K562 (cell line): ENCODE data around the gene CDKN2C. TPM values are rescaled to one million over a fixed set of nuclear protein-coding genes. Genes with fewer than 3 reads are reported as not detected.

Experiments used
- BMI1 ChIP-seq: fragments of 150-350 bp; IDR thresholded peaks from 2 replicates; pipeline ENCODE4 v1.6.1; 2014; ENCODE audit warnings: low read length
- CSDE1 ChIP-seq, 2 experiments: fragments of 450-650 bp; IDR thresholded peaks; 2 replicates each; pipeline ENCODE4 v1.6.1; 2016; ENCODE audit warnings: mild to moderate bottlenecking in 1 of 2
- FOXK2 ChIP-seq, 2 experiments: fragments of 450-650 bp; IDR thresholded peaks in 1 of 2; conservative IDR thresholded peaks in 1 of 2; 2 replicates each; pipeline ENCODE4 v1.6.1; 2016; ENCODE audit warnings: low read depth in 2 of 2, mild to moderate bottlenecking in 1 of 2
- GATA2 ChIP-seq: sonication (generic); formaldehyde crosslinking; IDR thresholded peaks from 2 replicates; pipeline ENCODE4 v1.4.0; 2020; ENCODE audit warnings: mild to moderate bottlenecking, missing genetic modification reagents
- HDAC2 ChIP-seq: fragments of 450-650 bp; IDR thresholded peaks from 2 replicates; pipeline ENCODE4 v1.6.1; 2016; ENCODE audit warnings: mild to moderate bottlenecking
- NCOA1 ChIP-seq: fragments of 450-650 bp; IDR thresholded peaks from 2 replicates; pipeline ENCODE4 v1.6.1; 2016; ENCODE audit warnings: low read depth
- NFE2L1 ChIP-seq: fragments of 450-650 bp; IDR thresholded peaks from 2 replicates; pipeline ENCODE4 v1.6.1; 2016; ENCODE audit warnings: missing genetic modification characterization, low read depth, mild to moderate bottlenecking, missing compliant biosample characterization, moderate library complexity, borderline replicate concordance
- STAT5B ChIP-seq: fragments of 250-450 bp; sonication (Bioruptor Pico); IDR thresholded peaks from 2 replicates; pipeline ENCODE4 v1.8.0; 2021; ENCODE audit warnings: mild to moderate bottlenecking, inconsistent platforms
- ZNF175 ChIP-seq: fragments of 200-800 bp; sonication (Bioruptor generic); IDR thresholded peaks from 2 replicates; pipeline ENCODE4 v1.6.1; 2016; ENCODE audit warnings: low read depth, mild to moderate bottlenecking, missing genetic modification characterization, missing compliant biosample characterization
- ZNF384 ChIP-seq: IDR thresholded peaks from 2 replicates; pipeline ENCODE4 v1.6.1; 2012; ENCODE audit warnings: low read depth, low read length, improper control_type of control experiment
- ZNF41 ChIP-seq: fragments of 250-450 bp; sonication (Bioruptor Pico); conservative IDR thresholded peaks from 2 replicates; pipeline ENCODE4 v1.4.0; 2020; ENCODE audit warnings: mild to moderate bottlenecking
- polyA plus RNA-seq, 8 experiments: library from polyadenylated mRNA; depleted of rRNA in 4 of 8; stranded (reverse) in 5 of 8; unstranded in 3 of 8; fragments of >200 nt; fragmentation: Nextera tagmentation in 2 of 8; fragmentation: Illumina TruSeq in 1 of 8; extraction: Ambion mirVana in 2 of 8; extraction: Trizol in 1 of 8; gene quantifications; 2 replicates each; pipeline versions ENCODE4 v1.2.1 to v1.2.3, GENCODE V29; 2011 to 2014; ENCODE audit warnings: inconsistent platforms in 1 of 8, missing spikeins in 1 of 8
- total RNA-seq, 7 experiments: library from RNA; depleted of rRNA in 6 of 7; stranded (reverse); fragments of >200 nt in 6 of 7; fragmentation: Illumina TruSeq in 2 of 7; extraction: Trizol in 2 of 7; gene quantifications; 2 replicates each; pipeline versions ENCODE4 v1.2.1 to v1.2.3, GENCODE V29; 2011 to 2021; ENCODE audit warnings: low replicate concordance in 1 of 7
- TF ChIP-seq, protein P1 (sequence below): fragments of 450-650 bp; formaldehyde crosslinking; IDR thresholded peaks from 2 replicates; pipeline ENCODE4 v1.4.0; 2020; ENCODE audit warnings: mild to moderate bottlenecking, moderate library complexity
- TF ChIP-seq, protein P2 (sequence below), 2 experiments: fragments of 450-650 bp in 1 of 2; IDR thresholded peaks; 2 replicates each; pipeline ENCODE4 v1.6.1; 2011 to 2017; ENCODE audit warnings: low read depth in 2 of 2, antibody characterized with exemption in 1 of 2, borderline replicate concordance in 1 of 2, low read length in 1 of 2, mild to moderate bottlenecking in 1 of 2, mixed read lengths in 1 of 2; ENCODE audit not compliant: control insufficient read depth in 1 of 2
- TF ChIP-seq, protein P3 (sequence below), 3 experiments: fragments of 200-800 bp in 1 of 3; sonication (Bioruptor generic) in 1 of 3; sonication (generic) in 1 of 3; formaldehyde crosslinking in 1 of 3; IDR thresholded peaks; 2 replicates each; pipeline versions ENCODE4 v1.6.1 to v1.8.0; 2016 to 2022; ENCODE audit warnings: mild to moderate bottlenecking in 2 of 3, missing compliant biosample characterization in 2 of 3, missing genetic modification characterization in 2 of 3, missing genetic modification reagents in 1 of 3
- TF ChIP-seq, protein P4 (sequence below): IDR thresholded peaks from 3 replicates; pipeline ENCODE4 v1.6.1; 2011; ENCODE audit warnings: borderline replicate concordance, mild to moderate bottlenecking; ENCODE audit not compliant: insufficient read length, insufficient read depth

Gene CDKN2C
- total and polyA plus RNA-seq, 9 of the 15 experiments (the other 6 are each of a cell fraction or from before 2014, with no cell fraction given), result 11.9 to 74.3 (median 45.9) TPM

DNA sequence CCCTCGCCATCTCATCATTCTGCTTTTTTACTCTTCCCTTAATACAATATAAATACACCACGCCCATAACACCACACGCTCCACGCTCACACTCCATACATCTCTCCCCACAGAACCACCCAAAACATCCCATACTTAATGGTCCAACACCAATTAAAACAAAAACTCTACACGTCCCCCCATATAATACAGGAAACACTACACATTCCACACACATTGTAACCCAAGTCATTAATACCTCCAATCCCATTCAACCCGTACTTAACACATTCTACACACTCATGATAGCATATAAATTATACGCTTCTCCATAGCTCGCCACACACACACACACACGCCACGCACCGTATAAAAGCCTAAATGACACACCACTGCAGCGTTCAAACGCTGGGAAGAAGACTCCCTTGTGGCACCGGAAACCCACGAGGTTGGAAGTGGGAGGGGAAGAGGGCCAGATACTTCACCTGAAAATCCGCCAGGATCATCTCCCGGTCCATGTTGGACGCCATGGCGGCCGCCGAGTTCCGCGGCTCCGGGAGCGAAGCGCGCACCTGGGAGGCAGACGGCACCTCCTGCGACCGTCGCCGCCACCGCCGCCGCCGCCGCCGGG lies 10.6 kb upstream of the CDKN2C start (continued):
- TF ChIP-seq, protein P1, sequence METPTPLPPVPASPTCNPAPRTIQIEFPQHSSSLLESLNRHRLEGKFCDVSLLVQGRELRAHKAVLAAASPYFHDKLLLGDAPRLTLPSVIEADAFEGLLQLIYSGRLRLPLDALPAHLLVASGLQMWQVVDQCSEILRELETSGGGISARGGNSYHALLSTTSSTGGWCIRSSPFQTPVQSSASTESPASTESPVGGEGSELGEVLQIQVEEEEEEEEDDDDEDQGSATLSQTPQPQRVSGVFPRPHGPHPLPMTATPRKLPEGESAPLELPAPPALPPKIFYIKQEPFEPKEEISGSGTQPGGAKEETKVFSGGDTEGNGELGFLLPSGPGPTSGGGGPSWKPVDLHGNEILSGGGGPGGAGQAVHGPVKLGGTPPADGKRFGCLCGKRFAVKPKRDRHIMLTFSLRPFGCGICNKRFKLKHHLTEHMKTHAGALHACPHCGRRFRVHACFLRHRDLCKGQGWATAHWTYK (CRISPR knock-in tag), result no peak
- TF ChIP-seq STAT5B (no peak), ZNF41 (CRISPR knock-in tag) (no peak), HDAC2 (peak; percentile 56), CSDE1 (IDR thresholded peaks at IDR 0.05) (peak; percentile 33 to 84; a peak in 2 of 4 replicates), GATA2 (CRISPR knock-in tag) (no peak), NFE2L1 (tag) (no peak), NCOA1 (peak; percentile 40; the same call in 1 of the 2 replicates), ZNF175 (CRISPR knock-in tag) (no peak), BMI1 (no peak), FOXK2 (conservative IDR thresholded peaks at IDR 0.05 in 1 of 2, IDR thresholded peaks at IDR 0.05 in 1 of 2; ENCODE audit: low read depth in 2 of 2) (peak; percentile 54 to 77), ZNF384 (no peak)
- TF ChIP-seq, protein P2, sequence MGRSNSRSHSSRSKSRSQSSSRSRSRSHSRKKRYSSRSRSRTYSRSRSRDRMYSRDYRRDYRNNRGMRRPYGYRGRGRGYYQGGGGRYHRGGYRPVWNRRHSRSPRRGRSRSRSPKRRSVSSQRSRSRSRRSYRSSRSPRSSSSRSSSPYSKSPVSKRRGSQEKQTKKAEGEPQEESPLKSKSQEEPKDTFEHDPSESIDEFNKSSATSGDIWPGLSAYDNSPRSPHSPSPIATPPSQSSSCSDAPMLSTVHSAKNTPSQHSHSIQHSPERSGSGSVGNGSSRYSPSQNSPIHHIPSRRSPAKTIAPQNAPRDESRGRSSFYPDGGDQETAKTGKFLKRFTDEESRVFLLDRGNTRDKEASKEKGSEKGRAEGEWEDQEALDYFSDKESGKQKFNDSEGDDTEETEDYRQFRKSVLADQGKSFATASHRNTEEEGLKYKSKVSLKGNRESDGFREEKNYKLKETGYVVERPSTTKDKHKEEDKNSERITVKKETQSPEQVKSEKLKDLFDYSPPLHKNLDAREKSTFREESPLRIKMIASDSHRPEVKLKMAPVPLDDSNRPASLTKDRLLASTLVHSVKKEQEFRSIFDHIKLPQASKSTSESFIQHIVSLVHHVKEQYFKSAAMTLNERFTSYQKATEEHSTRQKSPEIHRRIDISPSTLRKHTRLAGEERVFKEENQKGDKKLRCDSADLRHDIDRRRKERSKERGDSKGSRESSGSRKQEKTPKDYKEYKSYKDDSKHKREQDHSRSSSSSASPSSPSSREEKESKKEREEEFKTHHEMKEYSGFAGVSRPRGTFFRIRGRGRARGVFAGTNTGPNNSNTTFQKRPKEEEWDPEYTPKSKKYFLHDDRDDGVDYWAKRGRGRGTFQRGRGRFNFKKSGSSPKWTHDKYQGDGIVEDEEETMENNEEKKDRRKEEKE (IDR thresholded peaks at IDR 0.05; ENCODE audit: borderline replicate concordance in 1 of 2, control insufficient read depth in 1 of 2, low read depth in 2 of 2, low read length in 1 of 2), result no peak
- TF ChIP-seq, protein P3, sequence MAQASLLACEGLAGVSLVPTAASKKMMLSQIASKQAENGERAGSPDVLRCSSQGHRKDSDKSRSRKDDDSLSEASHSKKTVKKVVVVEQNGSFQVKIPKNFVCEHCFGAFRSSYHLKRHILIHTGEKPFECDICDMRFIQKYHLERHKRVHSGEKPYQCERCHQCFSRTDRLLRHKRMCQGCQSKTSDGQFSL (CRISPR knock-in tag; IDR thresholded peaks at IDR 0.05), result no peak
- TF ChIP-seq, protein P3 (tag; IDR thresholded peaks at IDR 0.05), result no peak
- TF ChIP-seq, protein P4, sequence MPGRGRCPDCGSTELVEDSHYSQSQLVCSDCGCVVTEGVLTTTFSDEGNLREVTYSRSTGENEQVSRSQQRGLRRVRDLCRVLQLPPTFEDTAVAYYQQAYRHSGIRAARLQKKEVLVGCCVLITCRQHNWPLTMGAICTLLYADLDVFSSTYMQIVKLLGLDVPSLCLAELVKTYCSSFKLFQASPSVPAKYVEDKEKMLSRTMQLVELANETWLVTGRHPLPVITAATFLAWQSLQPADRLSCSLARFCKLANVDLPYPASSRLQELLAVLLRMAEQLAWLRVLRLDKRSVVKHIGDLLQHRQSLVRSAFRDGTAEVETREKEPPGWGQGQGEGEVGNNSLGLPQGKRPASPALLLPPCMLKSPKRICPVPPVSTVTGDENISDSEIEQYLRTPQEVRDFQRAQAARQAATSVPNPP, result no peak
